Measurements from ENCODE around the gene CCDC9. TPM values are rescaled to one million over a fixed set of nuclear protein-coding genes. Genes with fewer than 3 reads are reported as not detected.

CCDC9 gene
- total and polyA plus RNA-seq, 2 of the 13 experiments (the other 11 are each of a cell fraction or from before 2014, with no cell fraction given), result 2.9 to 6.3 TPM

DNA sequence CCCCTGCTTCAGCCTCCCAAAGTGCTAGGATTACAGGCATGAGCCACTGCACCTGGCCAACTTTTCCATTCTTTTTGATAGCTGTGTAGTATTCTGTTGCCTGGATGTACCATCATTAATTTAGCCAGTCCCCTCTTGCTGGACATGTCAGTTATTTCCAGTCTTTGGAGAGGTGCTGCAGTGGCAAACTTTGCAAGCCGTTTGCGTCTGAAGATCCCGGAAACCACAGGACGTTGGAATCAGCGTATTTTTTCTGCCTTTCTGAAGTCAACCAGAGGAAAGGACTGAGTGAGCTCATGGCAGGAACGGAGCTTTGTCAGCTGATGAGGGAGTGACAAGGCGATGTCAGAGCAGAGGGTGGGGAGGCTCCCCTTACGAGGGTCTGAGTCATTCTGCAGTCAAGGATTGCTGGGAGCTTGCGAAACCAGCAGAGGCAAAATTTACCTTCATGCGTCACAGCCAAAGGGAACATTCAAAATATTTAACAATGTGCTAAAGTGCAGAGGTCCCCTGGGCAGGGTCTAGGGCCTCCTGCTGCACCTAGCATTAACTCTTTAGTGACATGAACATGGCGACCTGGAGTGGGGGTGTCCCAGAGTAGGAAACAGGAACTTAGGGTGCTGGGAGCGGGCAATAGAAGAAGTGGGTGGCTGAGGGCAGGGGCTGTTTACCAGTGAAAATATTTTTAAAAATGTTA is 58.9 kb downstream of the CCDC9 start (continued):
- TF ChIP-seq, protein P1, sequence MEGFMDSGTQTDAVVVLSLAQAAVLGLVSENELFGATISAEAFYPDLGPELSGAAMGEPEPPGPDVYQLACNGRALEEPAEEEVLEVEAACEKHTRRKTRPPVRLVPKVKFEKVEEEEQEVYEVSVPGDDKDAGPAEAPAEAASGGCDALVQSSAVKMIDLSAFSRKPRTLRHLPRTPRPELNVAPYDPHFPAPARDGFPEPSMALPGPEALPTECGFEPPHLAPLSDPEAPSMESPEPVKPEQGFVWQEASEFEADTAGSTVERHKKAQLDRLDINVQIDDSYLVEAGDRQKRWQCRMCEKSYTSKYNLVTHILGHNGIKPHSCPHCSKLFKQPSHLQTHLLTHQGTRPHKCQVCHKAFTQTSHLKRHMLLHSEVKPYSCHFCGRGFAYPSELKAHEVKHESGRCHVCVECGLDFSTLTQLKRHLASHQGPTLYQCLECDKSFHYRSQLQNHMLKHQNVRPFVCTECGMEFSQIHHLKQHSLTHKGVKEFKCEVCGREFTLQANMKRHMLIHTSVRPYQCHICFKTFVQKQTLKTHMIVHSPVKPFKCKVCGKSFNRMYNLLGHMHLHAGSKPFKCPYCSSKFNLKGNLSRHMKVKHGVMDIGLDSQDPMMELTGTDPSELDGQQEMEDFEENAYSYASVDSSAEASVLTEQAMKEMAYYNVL (CRISPR knock-in tag; IDR thresholded peaks at IDR 0.05; ENCODE audit: borderline replicate concordance), result peak; percentile 64; the same call in 1 of the 2 replicates
- TF ChIP-seq ZNF441 (CRISPR knock-in tag; IDR thresholded peaks at IDR 0.05; ENCODE audit: borderline replicate concordance) (no peak), SYNCRIP (IDR thresholded peaks at IDR 0.05; ENCODE audit: insufficient read depth, low read depth, low read length) (no peak), FOXK2 (IDR thresholded peaks at IDR 0.05) (no peak), ZNF451 (CRISPR knock-in tag; IDR thresholded peaks at IDR 0.05) (no peak), TCF7L2 (IDR thresholded peaks at IDR 0.05; ENCODE audit: low read depth, low read length) (no peak), SMAD9 (CRISPR knock-in tag; IDR thresholded peaks at IDR 0.05) (no peak), MEIS2 (CRISPR knock-in tag; IDR thresholded peaks at IDR 0.05) (peak; percentile 96; the same call in 1 of the 2 replicates), SATB2 (CRISPR knock-in tag; IDR thresholded peaks at IDR 0.05) (no peak), ZC3H4 (CRISPR knock-in tag; IDR thresholded peaks at IDR 0.05; ENCODE audit: borderline replicate concordance) (no peak), HOXA3 (CRISPR knock-in tag; IDR thresholded peaks at IDR 0.05) (peak; percentile 99), HDAC2 (CRISPR knock-in tag; IDR thresholded peaks at IDR 0.05) (peak; percentile 90), SMARCC2 (IDR thresholded peaks at IDR 0.05) (no peak), ZNF44 (CRISPR knock-in tag; IDR thresholded peaks at IDR 0.05) (no peak), HOXA9 (CRISPR knock-in tag; IDR thresholded peaks at IDR 0.05; ENCODE audit: borderline replicate concordance) (no peak), ZNF430 (CRISPR knock-in tag; IDR thresholded peaks at IDR 0.05) (peak; percentile 75; the same call in 1 of the 2 replicates), ZMYM4 (CRISPR knock-in tag; IDR thresholded peaks at IDR 0.05) (peak; percentile 82), ZNF619 (CRISPR knock-in tag; IDR thresholded peaks at IDR 0.05) (no peak), ZNF777 (CRISPR knock-in tag; IDR thresholded peaks at IDR 0.05) (no peak), ZNF468 (CRISPR knock-in tag; IDR thresholded peaks at IDR 0.05) (no peak)
- TF ChIP-seq, protein P2, sequence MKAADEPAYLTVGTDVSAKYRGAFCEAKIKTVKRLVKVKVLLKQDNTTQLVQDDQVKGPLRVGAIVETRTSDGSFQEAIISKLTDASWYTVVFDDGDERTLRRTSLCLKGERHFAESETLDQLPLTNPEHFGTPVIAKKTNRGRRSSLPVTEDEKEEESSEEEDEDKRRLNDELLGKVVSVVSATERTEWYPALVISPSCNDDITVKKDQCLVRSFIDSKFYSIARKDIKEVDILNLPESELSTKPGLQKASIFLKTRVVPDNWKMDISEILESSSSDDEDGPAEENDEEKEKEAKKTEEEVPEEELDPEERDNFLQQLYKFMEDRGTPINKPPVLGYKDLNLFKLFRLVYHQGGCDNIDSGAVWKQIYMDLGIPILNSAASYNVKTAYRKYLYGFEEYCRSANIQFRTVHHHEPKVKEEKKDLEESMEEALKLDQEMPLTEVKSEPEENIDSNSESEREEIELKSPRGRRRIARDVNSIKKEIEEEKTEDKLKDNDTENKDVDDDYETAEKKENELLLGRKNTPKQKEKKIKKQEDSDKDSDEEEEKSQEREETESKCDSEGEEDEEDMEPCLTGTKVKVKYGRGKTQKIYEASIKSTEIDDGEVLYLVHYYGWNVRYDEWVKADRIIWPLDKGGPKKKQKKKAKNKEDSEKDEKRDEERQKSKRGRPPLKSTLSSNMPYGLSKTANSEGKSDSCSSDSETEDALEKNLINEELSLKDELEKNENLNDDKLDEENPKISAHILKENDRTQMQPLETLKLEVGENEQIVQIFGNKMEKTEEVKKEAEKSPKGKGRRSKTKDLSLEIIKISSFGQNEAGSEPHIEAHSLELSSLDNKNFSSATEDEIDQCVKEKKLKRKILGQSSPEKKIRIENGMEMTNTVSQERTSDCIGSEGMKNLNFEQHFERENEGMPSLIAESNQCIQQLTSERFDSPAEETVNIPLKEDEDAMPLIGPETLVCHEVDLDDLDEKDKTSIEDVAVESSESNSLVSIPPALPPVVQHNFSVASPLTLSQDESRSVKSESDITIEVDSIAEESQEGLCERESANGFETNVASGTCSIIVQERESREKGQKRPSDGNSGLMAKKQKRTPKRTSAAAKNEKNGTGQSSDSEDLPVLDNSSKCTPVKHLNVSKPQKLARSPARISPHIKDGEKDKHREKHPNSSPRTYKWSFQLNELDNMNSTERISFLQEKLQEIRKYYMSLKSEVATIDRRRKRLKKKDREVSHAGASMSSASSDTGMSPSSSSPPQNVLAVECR (CRISPR knock-in tag; IDR thresholded peaks at IDR 0.05; ENCODE audit: borderline replicate concordance), result peak; percentile 82; the same call in 1 of the 2 replicates
- TF ChIP-seq, protein P3, sequence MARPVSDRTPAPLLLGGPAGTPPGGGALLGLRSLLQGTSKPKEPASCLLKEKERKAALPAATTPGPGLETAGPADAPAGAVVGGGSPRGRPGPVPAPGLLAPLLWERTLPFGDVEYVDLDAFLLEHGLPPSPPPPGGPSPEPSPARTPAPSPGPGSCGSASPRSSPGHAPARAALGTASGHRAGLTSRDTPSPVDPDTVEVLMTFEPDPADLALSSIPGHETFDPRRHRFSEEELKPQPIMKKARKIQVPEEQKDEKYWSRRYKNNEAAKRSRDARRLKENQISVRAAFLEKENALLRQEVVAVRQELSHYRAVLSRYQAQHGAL (CRISPR knock-in tag; IDR thresholded peaks at IDR 0.05; ENCODE audit: not compliant biosample characterization), result no peak
- TF ChIP-seq, protein P4, sequence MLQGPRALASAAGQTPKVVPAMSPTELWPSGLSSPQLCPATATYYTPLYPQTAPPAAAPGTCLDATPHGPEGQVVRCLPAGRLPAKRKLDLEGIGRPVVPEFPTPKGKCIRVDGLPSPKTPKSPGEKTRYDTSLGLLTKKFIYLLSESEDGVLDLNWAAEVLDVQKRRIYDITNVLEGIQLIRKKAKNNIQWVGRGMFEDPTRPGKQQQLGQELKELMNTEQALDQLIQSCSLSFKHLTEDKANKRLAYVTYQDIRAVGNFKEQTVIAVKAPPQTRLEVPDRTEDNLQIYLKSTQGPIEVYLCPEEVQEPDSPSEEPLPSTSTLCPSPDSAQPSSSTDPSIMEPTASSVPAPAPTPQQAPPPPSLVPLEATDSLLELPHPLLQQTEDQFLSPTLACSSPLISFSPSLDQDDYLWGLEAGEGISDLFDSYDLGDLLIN (CRISPR knock-in tag; IDR thresholded peaks at IDR 0.05; ENCODE audit: borderline replicate concordance), result 0 out of 2 replicates have a peak, but pooled peaks have one; percentile 15
